Measurements from ENCODE around the gene ADK.

GRCh38 chr10:74593470-74593869 is 442.4 kb downstream of the ADK start:
- TF ChIP-seq CTCF (conservative IDR thresholded peaks at IDR 0.05 in 1 of 2, IDR thresholded peaks at IDR 0.05 in 1 of 2; ENCODE audit: low read depth in 1 of 2, low read length in 2 of 2) (no peak), EZH2 (IDR thresholded peaks at IDR 0.05; ENCODE audit: low read length, missing control alignments) (no peak)

Data from fibroblast of lung (primary cell).